ENCODE data around the gene CA7. TPM values are rescaled to one million over a fixed set of nuclear protein-coding genes. Genes with fewer than 3 reads are reported as not detected.
A peak's percentile ranks its signal among the peaks of the same experiment; 100 is the strongest.

CA7 gene
- total RNA-seq: not detected

GRCh38 chr16:66844342-66845079 is at the start of gene CA7:
CA7 (plus strand) TSS chr16:66844414; CDS start chr16:66844488, 74 bp downstream.
- no peak for DNase-seq

- no peak for DNase-seq
Measured at GRCh38 chr16:66798161-66798560, 46.1 kb upstream of the CA7 start.

GRCh38 chr16:66800856-66801255 is 43.4 kb upstream of the CA7 start:
- no peak for DNase-seq

GRCh38 chr16:66801320-66802105 is 42.7 kb upstream of the CA7 start, which contains the start of gene TERB1:
TERB1 (minus strand) TSS chr16:66801584; CDS start chr16:66796798, 4,786 bp downstream.
- no peak for DNase-seq

GRCh38 chr16:66802159-66802558 is 42.1 kb upstream of the CA7 start:
- DNase-seq: no peak

- DNase-seq: no peak
Measured at GRCh38 chr16:66809765-66810164, 34.4 kb upstream of the CA7 start.

GRCh38 chr16:66810391-66810790 is 33.8 kb upstream of the CA7 start:
- DNase-seq: no peak

GRCh38 chr16:66811043-66811442 is 33.2 kb upstream of the CA7 start:
- DNase-seq: no peak

- DNase-seq: no peak
Measured at GRCh38 chr16:66814734-66815133, 29.5 kb upstream of the CA7 start.

GRCh38 chr16:66824006-66824405 is 20.2 kb upstream of the CA7 start:
- DNase-seq: no peak

- DNase-seq: peak; percentile 96
Measured at GRCh38 chr16:66830422-66831404, 13.5 kb upstream of the CA7 start, which contains the start of gene NAE1. NAE1 (minus strand) TSS chr16:66830976; CDS start chr16:66830899, 77 bp downstream.

- DNase-seq: no peak
Measured at GRCh38 chr16:66832190-66832589, 12.0 kb upstream of the CA7 start.

- no peak for DNase-seq
Measured at GRCh38 chr16:66832661-66833305, 11.4 kb upstream of the CA7 start.

GRCh38 chr16:66834746-66835145 is 9.5 kb upstream of the CA7 start:
- no peak for DNase-seq

GRCh38 chr16:66840883-66841282 is 3.3 kb upstream of the CA7 start:
- DNase-seq: no peak

GRCh38 chr16:66841366-66841765 is 2.8 kb upstream of the CA7 start:
- no peak for DNase-seq

- no peak for DNase-seq
Measured at GRCh38 chr16:66842765-66843164, 1.4 kb upstream of the CA7 start.

- DNase-seq: no peak
Measured at GRCh38 chr16:66843191-66843590, 1.0 kb upstream of the CA7 start.

- no peak for DNase-seq
Measured at GRCh38 chr16:66844009-66844341, 239 bp upstream of the CA7 start.

- DNase-seq: no peak
Measured at GRCh38 chr16:66845080-66845410, 831 bp downstream of the CA7 start.

GRCh38 chr16:66845791-66846221 is 1.6 kb downstream of the CA7 start:
- peak; percentile 24 for DNase-seq

- DNase-seq: no peak
Measured at GRCh38 chr16:66846266-66846665, 2.1 kb downstream of the CA7 start.

Measured in tongue (tissue), 2 donors.